ENCODE results near the gene JAKMIP3.

The JAKMIP3 gene

GRCh38 chr10:132110111-132110521 lies 44.4 kb downstream of the JAKMIP3 start:
- H3K4me1 Mint-ChIP-seq: peaks cover 18% of the 10 kb centered on the region
- TF ChIP-seq CTCF (IDR thresholded peaks at IDR 0.05): no peak
- H3K4me3 Mint-ChIP-seq: no peak overlapping the region
- no peaks in the 10 kb centered on the region for H3K36me3 Mint-ChIP-seq (ENCODE audit: low read depth)
- no peak overlapping the region for H3K27ac Mint-ChIP-seq
- H3K9me3 Mint-ChIP-seq: no peaks in the 10 kb centered on the region
- DNase-seq: no peak
- H3K27me3 Mint-ChIP-seq (ENCODE audit: low read depth, poor library complexity): peaks cover 13% of the 10 kb centered on the region

GRCh38 chr10:132110713-132111112 lies 45.0 kb downstream of the JAKMIP3 start:
- H3K9me3 Mint-ChIP-seq: no peaks in the 10 kb centered on the region
- no peaks in the 10 kb centered on the region for H3K36me3 Mint-ChIP-seq (ENCODE audit: low read depth)
- no peak for DNase-seq
- peaks cover 17% of the 10 kb centered on the region for H3K4me1 Mint-ChIP-seq
- TF ChIP-seq CTCF (IDR thresholded peaks at IDR 0.05): no peak
- H3K4me3 Mint-ChIP-seq: no peak overlapping the region
- H3K27me3 Mint-ChIP-seq (ENCODE audit: low read depth, poor library complexity): peaks cover 13% of the 10 kb centered on the region
- H3K27ac Mint-ChIP-seq: no peak overlapping the region

GRCh38 chr10:132111121-132111731 lies 45.5 kb downstream of the JAKMIP3 start:
- Mint-ChIP-seq H3K27ac (no peak overlapping the region), H3K4me3 (no peak overlapping the region), H3K9me3 (no peaks in the 10 kb centered on the region), H3K4me1 (peaks cover 14% of the 10 kb centered on the region), H3K27me3 (ENCODE audit: low read depth, poor library complexity) (peaks cover 13% of the 10 kb centered on the region), H3K36me3 (ENCODE audit: low read depth) (no peaks in the 10 kb centered on the region)
- no peak for TF ChIP-seq CTCF (IDR thresholded peaks at IDR 0.05)
- no peak for DNase-seq

- no peak overlapping the region for H3K27ac Mint-ChIP-seq
- no peak overlapping the region for H3K4me3 Mint-ChIP-seq
- no peaks in the 10 kb centered on the region for H3K9me3 Mint-ChIP-seq
- H3K27me3 Mint-ChIP-seq (ENCODE audit: low read depth, poor library complexity): peaks cover 13% of the 10 kb centered on the region
- DNase-seq: peak; percentile 0
- no peaks in the 10 kb centered on the region for H3K36me3 Mint-ChIP-seq (ENCODE audit: low read depth)
- peaks cover 14% of the 10 kb centered on the region for H3K4me1 Mint-ChIP-seq
- no peak for TF ChIP-seq CTCF (IDR thresholded peaks at IDR 0.05)
These were observed 46.2 kb downstream of the JAKMIP3 start for GRCh38 chr10:132111871-132112341.

GRCh38 chr10:132112611-132113010 lies 46.9 kb downstream of the JAKMIP3 start:
- peak; percentile 1 for DNase-seq
- Mint-ChIP-seq H3K4me1 (peaks cover 9% of the 10 kb centered on the region), H3K4me3 (no peak overlapping the region), H3K27ac (no peak overlapping the region), H3K27me3 (ENCODE audit: low read depth, poor library complexity) (peaks cover 15% of the 10 kb centered on the region), H3K9me3 (no peaks in the 10 kb centered on the region), H3K36me3 (ENCODE audit: low read depth) (no peaks in the 10 kb centered on the region)
- no peak for TF ChIP-seq CTCF (IDR thresholded peaks at IDR 0.05)

- H3K27ac Mint-ChIP-seq: no peak overlapping the region
- no peak overlapping the region for H3K4me3 Mint-ChIP-seq
- peak; percentile 0 for DNase-seq
These were observed 47.5 kb downstream of the JAKMIP3 start for GRCh38 chr10:132113206-132113605.

More at GRCh38 chr10:132113206-132113605, 47.5 kb downstream of the JAKMIP3 start:
- TF ChIP-seq CTCF (IDR thresholded peaks at IDR 0.05): no peak
- no peaks in the 10 kb centered on the region for H3K36me3 Mint-ChIP-seq (ENCODE audit: low read depth)
- H3K9me3 Mint-ChIP-seq: no peaks in the 10 kb centered on the region
- H3K27me3 Mint-ChIP-seq (ENCODE audit: low read depth, poor library complexity): peaks cover 16% of the 10 kb centered on the region
- H3K4me1 Mint-ChIP-seq: peaks cover 7% of the 10 kb centered on the region
